ENCODE results near the gene ZNF836. TPM values are rescaled to one million over a fixed set of nuclear protein-coding genes. Genes with fewer than 3 reads are reported as not detected.

Gene ZNF836
- total RNA-seq (2016; rRNA removed; fragmentation: Illumina TruSeq; extraction: Trizol) = 5.3 and 5.8 TPM in 2 replicates
- total RNA-seq (2016; cell fraction: cytosol; rRNA removed; fragmentation: Illumina TruSeq; extraction: Trizol; ENCODE audit: low read depth) = 0.40 and 0.44 TPM in 2 replicates
- total RNA-seq (2016; cell fraction: insoluble cytoplasmic fraction; rRNA removed; fragmentation: Illumina TruSeq; extraction: Trizol) = 6.1 and 6.2 TPM in 2 replicates
- 2.5 and 5.1 TPM in 2 replicates for total RNA-seq (2016; cell fraction: membrane; rRNA removed; fragmentation: Illumina TruSeq; extraction: Trizol)
- total RNA-seq (2016; cell fraction: nucleus; rRNA removed; fragmentation: Illumina TruSeq; extraction: Trizol) = 3.3 and 6.3 TPM in 2 replicates
- polyA plus RNA-seq (2011; rRNA removed) = 1.6 and 1.7 TPM in 2 replicates
- polyA plus RNA-seq (2011; cell fraction: cytosol; rRNA removed) = 1.2 and 1.4 TPM in 2 replicates
- 4.9 and 5.3 TPM in 2 replicates for polyA plus RNA-seq (2011; cell fraction: nucleus; rRNA removed)
- polyA plus RNA-seq (2012) = 5.1 and 5.7 TPM in 2 replicates
- polyA plus RNA-seq (2016; cell fraction: cytosol; fragmentation: Illumina TruSeq; extraction: Trizol; ENCODE audit: low read depth) = 1.4 TPM in 2 replicates
- 4.1 and 4.7 TPM in 2 replicates for polyA plus RNA-seq (2016; cell fraction: insoluble cytoplasmic fraction; fragmentation: Illumina TruSeq; extraction: Trizol; ENCODE audit: low read depth)
- 1.8 and 1.9 TPM in 2 replicates for polyA plus RNA-seq (2016; cell fraction: membrane; fragmentation: Illumina TruSeq; extraction: Trizol; ENCODE audit: low read depth)
- 7.2 and 10.4 TPM in 2 replicates for polyA plus RNA-seq (2016; cell fraction: nucleus; fragmentation: Illumina TruSeq; extraction: Trizol; ENCODE audit: insufficient read depth, low read depth)
- 2.0 and 3.9 TPM in 2 replicates for polyA minus RNA-seq (2011; rRNA and poly(A)+ RNA removed; ENCODE audit: low replicate concordance)
- 3.2 and 4.6 TPM in 2 replicates for polyA minus RNA-seq (2011; cell fraction: cytosol; rRNA and poly(A)+ RNA removed)
- polyA minus RNA-seq (2011; cell fraction: nucleus; rRNA and poly(A)+ RNA removed) = 7.6 and 10.2 TPM in 2 replicates
- percentile 55 among the genes with signal in this experiment for Bru-seq, nascent RNA
- BruChase-seq, experiment 1, labeled RNA remaining after a 6-hour chase = percentile 55 among the genes with signal in this experiment
- BruChase-seq, experiment 2, labeled RNA remaining after a 2-hour chase = percentile 58 among the genes with signal in this experiment
- long read RNA-seq, experiment 1, partial matches to known transcripts = 0 of 2 reads
- long read RNA-seq, experiment 1, other reads (novel, unspliced or antisense) = 1 of 2 reads
- long read RNA-seq, experiment 2, partial matches to known transcripts = 0 of 1 reads
- long read RNA-seq, experiment 2, other reads (novel, unspliced or antisense) = 1 of 1 reads

DNA sequence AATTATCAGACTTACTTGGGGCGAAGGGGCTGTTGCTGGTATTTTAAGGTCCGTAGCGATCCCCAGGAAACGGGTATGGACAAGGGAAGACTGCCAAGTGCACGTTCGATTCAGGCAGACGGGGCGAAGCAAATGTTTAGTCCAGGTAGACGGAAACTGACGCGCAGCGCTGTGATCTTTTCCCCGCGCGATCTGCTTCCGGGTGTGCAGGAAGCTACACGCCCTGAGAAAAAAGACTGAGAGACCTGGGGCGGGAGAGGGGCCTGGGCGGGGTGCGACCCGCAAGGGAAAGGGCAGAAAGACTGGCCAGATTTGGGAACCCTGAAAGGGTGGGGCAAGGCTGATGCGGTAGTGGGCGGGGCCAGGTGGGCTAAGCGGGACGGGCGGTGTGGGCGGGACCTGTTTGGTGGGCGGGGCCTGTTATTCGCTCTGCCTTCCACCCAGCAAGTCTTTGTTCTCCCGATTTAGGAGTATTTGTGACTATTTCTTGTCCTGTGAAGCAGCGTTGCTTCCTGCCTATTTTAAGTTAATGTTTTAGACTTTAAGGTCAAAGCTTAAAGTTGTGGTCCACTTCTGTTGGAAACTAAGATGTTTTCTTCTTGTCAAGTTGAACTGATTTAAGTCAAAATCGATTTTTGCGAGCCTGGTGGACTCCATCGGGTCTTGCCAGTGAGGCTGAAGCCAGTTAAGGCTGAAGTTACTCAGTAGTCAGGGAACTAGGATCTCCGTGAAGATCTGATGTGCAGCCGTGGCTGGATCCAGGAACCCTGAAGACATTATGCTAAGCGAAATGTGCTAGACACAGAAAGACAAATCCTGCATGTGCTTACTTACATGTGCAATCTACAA lies at the start of gene ZNF836:
Gene ZNF836 (minus strand): TSS at position 301 of the 849 bp plus-strand sequence. CDS start 3,549 bp downstream, outside the sequence.
- 9% methylated on average over 33 of the region's 37 CpGs for WGBS (ENCODE audit: low lambda C conversion rate)
- Histone ChIP-seq H3K27ac (ENCODE audit: extremely low read length, insufficient read depth, low read length) (peak within 1 kb of the TSS; percentile 52), H3K36me3 (replicated peaks in 1 of 2; ENCODE audit: control insufficient read depth in 1 of 2, insufficient read depth in 2 of 2, low read length in 2 of 2) (peaks cover 0 to 6% of the 10 kb centered on the region in 2 experiments; a peak in 2 of 5 replicates), H3K9ac (ENCODE audit: insufficient read depth, low read depth, low read length) (peak within 1 kb of the TSS; percentile 71), H2AFZ (ENCODE audit: low read length) (peak within 1 kb of the TSS; percentile 97), H3K4me1 (ENCODE audit: insufficient read depth, low read length) (peaks cover 20% of the 10 kb centered on the region), H3K79me2 (ENCODE audit: insufficient read depth, low read length) (no peaks in the 10 kb centered on the region), H4K20me1 (ENCODE audit: insufficient read depth, low read length) (no peaks in the 10 kb centered on the region), H3K27me3 (ENCODE audit: control insufficient read depth in 1 of 2, insufficient read depth in 2 of 2, low read length in 2 of 2) (no peaks in the 10 kb centered on the region; a peak in 1 of 5 replicates), H3K4me2 (ENCODE audit: low read depth, low read length) (peak within 1 kb of the TSS; percentile 77), H3K4me3 (replicated peaks in 1 of 3; ENCODE audit: insufficient read depth in 1 of 3, low read depth in 2 of 3, low read length in 3 of 3) (peak within 1 kb of the TSS; percentile 61 to 88 (median 83)), H3K9me3 (ENCODE audit: low read length) (no peaks in the 10 kb centered on the region)
- ATAC-seq (peak; percentile 93), DNase-seq (ENCODE audit: low spot score) (peak; percentile 56), FAIRE-seq (peak; percentile 59)
- POLR2A ChIA-PET = interaction anchor here (1.9 to 3.1 kb wide), 3 partner anchors 18 to 32 kb away, joined by 4 to 26 read pairs (median 8); partner anchors contain the start of genes PPP2R1A and ZNF616
- TSS peak; percentile 86 for BruUV-seq (replicated peaks)
- CTCF ChIA-PET (ENCODE audit: low intra/inter-chr PET ratio, low total read pairs) = no interaction called here
- in situ Hi-C loops (cut with HindIII; ENCODE audit: extremely low pct_ligation_motif_present, low pct_unique_long_range_greater_than_20kb) (no loop called here), intact Hi-C loops (cut with micrococcal nuclease; ENCODE audit: unreplicated experiment) (loop anchor here (1.0 kb wide), 1 partner anchor 18 kb away; no protein-coding TSS in a partner anchor)
- TF ChIP-seq IKZF1 (IDR thresholded peaks at IDR 0.05) (no peak), MAFK (conservative IDR thresholded peaks at IDR 0.05 in 1 of 2, IDR thresholded peaks at IDR 0.05 in 1 of 2; ENCODE audit: low read length in 2 of 2) (no peak), ZNF720 (CRISPR knock-in tag; IDR thresholded peaks at IDR 0.05) (no peak), THAP11 (CRISPR knock-in tag; IDR thresholded peaks at IDR 0.05) (0 out of 2 replicates have a peak, but pooled peaks have one; percentile 47), SMARCE1 (IDR thresholded peaks at IDR 0.05; ENCODE audit: borderline replicate concordance) (no peak), ZNF747 (CRISPR knock-in tag; IDR thresholded peaks at IDR 0.05; ENCODE audit: borderline replicate concordance) (no peak), PAWR (CRISPR knock-in tag; IDR thresholded peaks at IDR 0.05; ENCODE audit: borderline replicate concordance) (no peak), ZFX (CRISPR knock-in tag; IDR thresholded peaks at IDR 0.05; ENCODE audit: low read depth) (peak; percentile 23; the same call in 1 of the 2 replicates), ZNF530 (CRISPR knock-in tag; IDR thresholded peaks at IDR 0.05; ENCODE audit: low read depth) (no peak), ZNF775 (CRISPR knock-in tag; IDR thresholded peaks at IDR 0.05; ENCODE audit: borderline replicate concordance) (no peak), KDM2A (CRISPR knock-in tag; IDR thresholded peaks at IDR 0.05; ENCODE audit: borderline replicate concordance, low read depth) (0 out of 2 replicates have a peak, but pooled peaks have one; percentile 58), HDAC1 (CRISPR knock-in tag; IDR thresholded peaks at IDR 0.05) (peak; percentile 65; the same call in 1 of the 2 replicates), YEATS2 (CRISPR knock-in tag; IDR thresholded peaks at IDR 0.05; ENCODE audit: borderline replicate concordance) (0 out of 2 replicates have a peak, but pooled peaks have one; percentile 20), HDAC2 (CRISPR knock-in tag; IDR thresholded peaks at IDR 0.05) (peak; percentile 36; the same call in 1 of the 2 replicates), ZNF292 (CRISPR knock-in tag; IDR thresholded peaks at IDR 0.05; ENCODE audit: borderline replicate concordance, low read depth) (peak; percentile 21; the same call in 1 of the 2 replicates)
- TF ChIP-seq, protein P1, sequence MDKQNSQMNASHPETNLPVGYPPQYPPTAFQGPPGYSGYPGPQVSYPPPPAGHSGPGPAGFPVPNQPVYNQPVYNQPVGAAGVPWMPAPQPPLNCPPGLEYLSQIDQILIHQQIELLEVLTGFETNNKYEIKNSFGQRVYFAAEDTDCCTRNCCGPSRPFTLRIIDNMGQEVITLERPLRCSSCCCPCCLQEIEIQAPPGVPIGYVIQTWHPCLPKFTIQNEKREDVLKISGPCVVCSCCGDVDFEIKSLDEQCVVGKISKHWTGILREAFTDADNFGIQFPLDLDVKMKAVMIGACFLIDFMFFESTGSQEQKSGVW (CRISPR knock-in tag; IDR thresholded peaks at IDR 0.05; ENCODE audit: borderline replicate concordance) = no peak

Measured in HepG2 (cell line).